Upper lobe of left lung (tissue), 6 donors: ENCODE data around the gene BCL2. TPM values are rescaled to one million over a fixed set of nuclear protein-coding genes. Genes with fewer than 3 reads are reported as not detected.

Experiments used
- small RNA-seq, 4 donors: library from RNA; depleted of rRNA; stranded (forward); fragments of <200 nt; gene quantifications; one replicate each; pipeline ENCODE3, GENCODE V24; 2016
- total RNA-seq, 6 donors: library from RNA; depleted of rRNA in 4 of 6; stranded (reverse); fragments of >200 nt in 4 of 6; gene quantifications; one replicate each; pipeline versions ENCODE4 v1.1.0 to v1.2.1, GENCODE V29; 2016 to 2021
- donor health status: DM: no; HTN: no; CAD: no; lungs with moderate emphysema.
- donor health status: DM: no; HTN: yes; CAD: no; lungs with severe emphysema.

The BCL2 gene
- total RNA-seq, 6 donors from 2014 or later: 5.9 to 19.9 (median 11.4) TPM

Small RNA genes within 50 kb of the gene (small RNA-seq; reads per million reads assigned to genes)
- gene AC022726.1: 0 reads per million in 4 donors

Other genes starting within 250 kb of the BCL2 start
- gene KDSR, start 47.4 kb upstream of the BCL2 start, total RNA-seq: 10 to 100 TPM; 26.2 to 68.8 (median 45.2) TPM
- 10 to 100 TPM; 24.1 to 63.7 (median 37.9) TPM for gene VPS4B, start 102.7 kb upstream of the BCL2 start, total RNA-seq
- gene SERPINB5, start 157.2 kb upstream of the BCL2 start, total RNA-seq: under 1 TPM in 2 of 6 donors, not detected in 4; 0.61 to 0.98 TPM
- not detected for gene SERPINB12, start 222.6 kb upstream of the BCL2 start, total RNA-seq